RCC 7860 (cell line): ENCODE data around the gene LRRC27.

ENCODE experiments used
- DNase-seq: peaks from one replicate; pipeline ENCODE4 v3.0.0-alpha.2; 2015; ENCODE audit warnings: low spot score
- FAIRE-seq: peaks from 2 replicates; lab custom pipeline; 2012; peaks lifted over from hg19 to GRCh38; lab: Jason Lieb, UNC

LRRC27 gene

GRCh38 chr10:132399117-132400035, 67.4 kb downstream of the LRRC27 start:
- no peak for FAIRE-seq
- no peak for DNase-seq

DNA sequence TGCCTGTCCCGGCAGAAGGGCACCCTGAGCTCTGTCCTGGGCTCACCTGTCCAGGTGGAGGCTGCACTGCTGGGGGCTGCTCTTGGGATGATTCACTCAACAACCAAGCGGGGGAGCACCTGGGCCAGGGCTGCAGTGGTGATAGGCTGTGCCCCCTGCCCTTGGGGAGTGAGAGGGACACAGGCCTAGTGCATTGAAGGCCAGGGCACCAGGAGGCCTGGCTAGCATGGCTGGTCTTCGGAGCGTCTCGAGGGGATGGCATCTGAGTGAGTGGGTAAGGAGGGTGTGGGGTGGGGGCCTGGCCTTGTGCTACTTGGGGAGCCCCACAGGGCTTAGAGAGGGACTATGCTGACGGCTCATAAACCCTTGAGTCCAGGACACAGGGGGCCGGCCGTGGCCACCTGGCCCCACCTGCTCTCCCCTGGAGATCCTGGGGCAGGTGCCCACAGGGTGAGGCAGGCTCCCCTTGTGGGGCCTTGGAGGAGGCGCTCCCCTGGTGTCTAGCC, 68.1 kb downstream of the LRRC27 start:
- FAIRE-seq (no peak), DNase-seq (no peak)

DNA sequence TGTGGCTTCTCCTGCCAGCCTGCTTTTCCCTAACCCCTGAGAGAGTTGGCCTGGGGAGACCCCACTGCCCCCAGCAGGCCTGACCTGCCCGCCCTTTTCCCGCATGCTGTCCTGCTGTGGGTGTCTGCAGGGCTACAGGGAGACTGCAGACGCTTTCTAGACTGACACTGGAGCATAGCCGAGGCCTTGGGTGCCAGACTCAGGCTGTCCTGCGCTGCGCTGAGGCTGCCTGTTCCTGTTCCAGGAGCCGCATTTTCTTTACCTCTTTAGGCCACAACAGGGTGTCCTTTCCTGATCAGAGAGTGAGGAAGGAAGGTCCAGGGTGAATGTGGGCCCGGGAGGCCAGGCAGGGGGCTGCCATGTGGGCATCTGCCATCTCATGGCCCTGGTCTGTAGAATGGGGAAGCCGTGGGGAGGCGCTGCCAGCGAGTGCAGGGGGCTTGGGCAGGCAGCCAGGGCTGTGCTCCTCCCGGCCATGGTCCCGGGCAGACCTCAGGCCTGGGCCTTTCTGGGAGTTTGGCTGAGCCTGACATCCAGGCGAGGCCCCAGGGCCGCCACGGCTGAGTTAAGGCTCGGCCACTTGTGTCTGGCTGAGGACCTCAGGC, 68.7 kb downstream of the LRRC27 start:
- FAIRE-seq: no peak

GRCh38 chr10:132401401-132402118, 69.6 kb downstream of the LRRC27 start:
- FAIRE-seq (no peak), DNase-seq (no peak)

More for the DNA sequence above, 68.7 kb downstream of the LRRC27 start:
- DNase-seq: no peak

DNA sequence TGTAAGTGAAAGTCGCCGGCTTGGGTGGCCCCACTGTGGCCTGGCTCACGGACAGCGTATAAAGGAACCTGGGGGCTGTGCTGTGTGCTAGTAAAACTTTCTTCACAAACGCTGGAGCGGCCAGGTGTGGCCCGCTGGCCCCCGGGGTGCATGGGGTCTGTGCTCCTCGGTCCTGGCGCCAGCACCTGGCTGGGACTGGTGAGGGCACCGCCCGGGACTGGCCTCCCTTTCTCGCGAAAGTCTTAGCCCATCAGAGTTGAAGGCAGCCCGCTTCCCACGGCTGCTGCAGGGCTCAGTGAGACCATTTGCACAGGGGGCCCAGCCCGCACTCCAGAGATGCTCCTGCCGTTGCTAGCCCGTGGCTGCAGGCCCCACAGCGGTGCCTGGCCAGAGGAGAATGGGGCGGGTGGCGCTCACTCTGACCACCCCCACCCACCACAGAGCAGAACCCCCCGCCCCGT, 70.8 kb downstream of the LRRC27 start:
- no peak for FAIRE-seq
- no peak for DNase-seq

- FAIRE-seq (no peak), DNase-seq (no peak)
Observed at GRCh38 chr10:132403511-132404168, 71.6 kb downstream of the LRRC27 start.

GRCh38 chr10:132404169-132404880, 72.3 kb downstream of the LRRC27 start:
- FAIRE-seq: no peak
- no peak for DNase-seq

GRCh38 chr10:132404911-132405462, 73.0 kb downstream of the LRRC27 start:
- FAIRE-seq (no peak), DNase-seq (no peak)

DNA sequence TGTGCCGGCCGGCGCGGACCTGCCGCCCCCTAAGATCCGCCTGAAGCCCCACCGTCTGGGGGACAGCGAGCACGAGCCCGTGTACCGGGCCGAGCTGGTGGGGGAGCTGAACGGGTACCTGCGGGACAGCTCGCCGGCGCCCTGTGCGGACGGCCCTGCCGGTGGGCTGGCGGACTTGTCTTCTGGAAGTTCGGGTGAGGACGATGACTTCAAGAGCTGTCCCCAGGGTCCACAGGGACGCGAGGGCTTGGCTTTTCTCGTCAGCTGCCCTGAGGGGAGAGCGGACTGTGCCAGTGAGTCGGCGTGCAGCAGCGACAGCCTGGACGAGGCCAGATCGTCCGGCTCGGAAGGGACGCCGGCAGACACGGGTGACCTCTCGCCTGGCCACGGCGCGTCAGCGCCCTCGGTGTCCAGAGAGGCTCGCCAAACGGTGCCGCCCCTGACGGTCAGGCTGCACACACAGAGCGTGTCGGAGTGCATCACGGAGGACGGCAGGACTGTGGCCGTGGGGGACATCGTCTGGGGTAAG, 73.5 kb downstream of the LRRC27 start:
- no peak for FAIRE-seq
- no peak for DNase-seq

- DNase-seq (no peak), FAIRE-seq (no peak)
Observed at GRCh38 chr10:132406181-132406580, 74.2 kb downstream of the LRRC27 start.

- FAIRE-seq (no peak), DNase-seq (no peak)
Observed at GRCh38 chr10:132406750-132407149, 74.8 kb downstream of the LRRC27 start.

GRCh38 chr10:132407243-132407746, 75.3 kb downstream of the LRRC27 start:
- DNase-seq (no peak), FAIRE-seq (no peak)

- DNase-seq (no peak), FAIRE-seq (no peak)
Observed at GRCh38 chr10:132407846-132408278, 75.9 kb downstream of the LRRC27 start.

DNA sequence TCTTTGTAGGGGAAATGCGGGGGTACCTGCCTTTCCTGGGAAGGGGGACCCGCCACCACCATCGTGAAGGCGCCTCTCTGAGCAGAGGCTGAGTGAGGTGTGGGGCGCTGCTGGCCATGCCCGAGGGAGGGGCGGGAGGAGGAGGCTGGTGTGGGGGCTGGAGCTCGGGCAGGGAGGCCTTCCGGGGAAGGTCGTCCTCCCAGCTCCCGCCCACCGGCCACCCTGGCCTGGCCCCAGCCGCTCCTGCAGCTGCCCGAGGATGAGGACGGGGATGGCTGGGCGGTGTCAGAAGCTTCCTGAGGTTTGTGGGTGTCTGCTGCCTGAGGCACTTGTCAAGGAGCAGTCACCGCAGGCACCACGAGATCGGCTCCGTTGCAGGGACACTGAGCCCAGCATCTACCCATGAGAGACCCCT, 76.4 kb downstream of the LRRC27 start:
- no peak for FAIRE-seq

DNA sequence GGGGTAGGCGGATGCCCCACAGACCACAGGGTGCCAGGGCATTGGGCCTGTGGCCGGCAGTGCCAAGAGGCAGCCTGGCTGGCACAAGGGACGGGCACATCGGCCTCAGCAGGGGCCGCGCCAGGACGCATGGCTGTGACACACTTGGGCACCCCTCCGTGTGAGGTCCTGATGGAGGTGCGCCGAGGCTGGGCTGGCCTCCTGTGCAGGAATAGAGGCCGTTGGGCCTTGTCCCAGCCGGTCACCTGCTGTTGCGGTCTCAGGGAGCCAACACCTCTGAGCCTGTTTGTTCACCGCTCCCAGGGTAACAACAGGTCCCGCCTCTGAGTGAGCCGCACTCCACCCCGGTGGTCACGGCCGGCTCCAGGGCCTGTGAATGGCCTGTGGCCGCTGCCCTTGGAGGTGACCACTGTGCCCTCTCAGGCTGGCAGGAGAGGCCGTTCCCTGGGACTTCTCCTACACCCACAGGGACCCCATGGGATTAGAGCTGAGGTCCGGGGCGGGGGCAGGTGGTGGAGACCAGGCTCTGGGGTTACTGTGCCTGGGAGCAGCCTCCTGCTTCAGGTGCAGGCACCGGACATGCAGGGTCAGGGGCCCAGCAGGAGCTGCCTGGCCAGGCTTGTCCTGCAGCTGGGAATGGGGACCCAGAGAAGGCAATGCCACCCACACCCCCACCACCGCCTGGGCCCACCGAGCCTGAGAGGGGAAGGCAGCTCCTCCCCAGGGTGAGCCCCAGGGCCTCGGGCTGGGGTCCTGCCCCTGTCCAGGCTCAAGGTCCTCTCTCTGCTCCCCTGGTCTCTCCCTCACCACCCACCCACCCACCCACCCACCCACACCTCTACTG, 77.1 kb downstream of the LRRC27 start:
- no peak for FAIRE-seq
- no peak for DNase-seq

More for the DNA sequence above, 76.4 kb downstream of the LRRC27 start:
- DNase-seq: no peak

DNA sequence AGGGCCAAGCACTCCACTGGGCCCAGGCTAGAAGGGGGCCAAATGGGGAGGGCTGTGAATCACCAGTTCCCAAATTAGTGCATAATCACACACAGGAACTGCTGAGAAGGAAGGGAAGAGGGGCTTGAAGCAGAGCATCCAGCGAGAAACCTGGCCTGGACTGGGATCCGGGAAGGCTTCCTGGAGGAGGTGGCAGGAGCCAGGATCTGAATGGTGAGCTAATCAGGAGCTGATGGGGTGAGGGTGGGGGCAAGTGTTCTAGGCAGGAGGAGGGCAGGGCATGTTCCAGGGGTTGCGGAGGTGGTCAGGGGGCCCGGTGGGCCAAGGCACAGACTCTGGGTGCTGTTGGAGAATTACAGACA, 77.7 kb downstream of the LRRC27 start:
- DNase-seq (no peak), FAIRE-seq (no peak)

GRCh38 chr10:132410056-132410778, 78.2 kb downstream of the LRRC27 start:
- no peak for DNase-seq

More at GRCh38 chr10:132410056-132410778, 78.2 kb downstream of the LRRC27 start:
- no peak for FAIRE-seq
